Loucy (cell line): ENCODE results near the gene GNAI3.

ENCODE experiments used
- CTCF ChIP-seq: fragments of 200-600 bp; sonication (generic); conservative IDR thresholded peaks from 2 replicates; pipeline ENCODE4 v1.5.1; 2014; ENCODE audit warnings: mild to moderate bottlenecking, antibody characterized with exemption, low read length
- EZH2phosphoT487 ChIP-seq: fragments of 200-600 bp; IDR thresholded peaks from 2 replicates; pipeline ENCODE4 v1.6.1; 2018; ENCODE audit warnings: antibody characterized with exemption, mild to moderate bottlenecking, moderate library complexity, borderline replicate concordance

GRCh38 chr1:109603229-109603628 lies 54.8 kb downstream of the GNAI3 start:
- TF ChIP-seq CTCF (no peak), EZH2phosphoT487 (no peak)
